ENCODE data around the gene PSMG4.

PSMG4 gene

DNA sequence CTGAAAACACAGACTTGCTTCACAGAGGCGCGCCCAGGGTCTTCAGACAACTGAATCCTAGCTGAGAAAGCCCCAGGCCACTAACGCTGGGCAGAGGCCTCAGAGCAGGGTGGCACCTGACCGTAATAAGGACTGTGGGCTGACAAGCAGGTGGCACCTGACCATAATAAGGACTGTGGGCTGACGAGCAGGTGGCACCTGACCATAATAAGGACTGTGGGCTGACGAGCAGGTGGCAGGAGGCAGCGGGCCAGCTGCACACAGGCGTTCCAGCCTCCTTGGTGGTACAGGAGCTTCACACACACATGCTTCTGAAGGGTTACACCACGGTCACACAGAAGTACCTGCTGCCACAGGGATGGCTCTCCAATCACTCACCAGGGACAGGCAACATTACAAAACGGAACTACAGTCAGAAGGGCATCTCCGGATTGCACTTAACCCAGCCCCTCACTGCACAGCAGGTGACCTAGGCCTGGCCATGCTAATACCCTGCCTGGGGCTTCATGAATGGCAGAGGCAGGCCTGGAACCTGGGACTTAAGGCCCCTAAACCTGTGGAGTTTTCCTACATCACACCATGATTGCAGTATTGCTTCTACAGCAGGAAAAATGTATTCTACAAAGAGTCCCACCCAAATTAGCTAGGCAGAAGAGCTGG is 50.8 kb downstream of the PSMG4 start:
- DNase-seq (ENCODE audit: low read depth), result no peak

DNA sequence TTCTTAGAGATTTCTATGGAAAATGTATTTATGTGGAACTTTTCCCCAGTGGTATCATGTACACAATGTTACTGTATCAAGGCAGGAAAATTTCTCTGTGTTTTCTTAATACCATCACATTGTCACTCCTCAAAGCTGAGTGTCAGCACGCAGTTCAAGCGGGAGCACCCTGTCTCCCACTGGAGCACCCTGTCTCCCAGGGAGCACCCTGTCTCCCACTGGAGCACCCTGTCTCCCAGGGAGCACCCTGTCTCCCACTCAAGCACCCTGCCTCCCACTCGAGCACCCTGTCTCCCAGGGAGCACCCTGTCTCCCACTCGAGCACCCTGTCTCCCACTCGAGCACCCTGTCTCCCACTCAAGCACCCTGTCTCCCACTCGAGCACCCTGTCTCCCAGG is 51.3 kb downstream of the PSMG4 start:
- no peak for DNase-seq (ENCODE audit: low read depth)

DNA sequence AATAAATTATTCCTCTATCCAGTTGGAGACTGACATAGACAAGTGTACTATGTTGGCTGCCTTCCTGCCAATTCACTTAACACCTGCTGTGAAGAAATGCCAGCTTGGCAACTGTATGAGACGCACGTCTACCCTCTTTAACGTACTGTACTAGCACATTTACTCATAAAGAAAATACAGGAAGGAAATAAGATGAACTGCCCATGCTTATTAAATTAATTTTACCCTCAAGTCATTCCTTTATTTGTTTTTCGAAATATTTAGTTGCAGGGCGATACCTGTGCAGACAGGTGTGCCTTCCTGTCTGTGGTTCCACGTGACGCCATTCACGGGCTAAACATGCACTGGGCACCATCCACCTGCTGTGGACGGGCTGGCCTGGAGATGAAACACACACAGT is 52.0 kb downstream of the PSMG4 start:
- no peak for DNase-seq (ENCODE audit: low read depth)

DNA sequence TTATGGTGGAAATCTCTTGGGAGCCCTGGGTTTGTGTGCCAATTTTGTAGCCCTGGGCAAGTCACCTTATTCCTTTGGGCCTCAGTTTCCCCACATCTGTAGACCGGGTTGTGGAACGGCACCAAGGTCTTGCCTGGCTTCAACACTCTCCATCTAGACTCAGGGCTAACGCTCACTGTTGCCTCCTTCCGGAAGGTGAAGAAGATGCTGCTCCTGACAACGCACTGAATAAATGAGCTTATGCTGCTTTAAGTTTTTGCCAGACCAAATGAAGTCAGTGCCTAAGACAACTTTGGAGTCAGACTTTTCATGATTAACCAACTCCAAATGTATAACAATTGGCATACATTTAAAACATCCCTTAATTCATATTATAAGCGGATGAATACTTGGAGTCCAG is 53.1 kb downstream of the PSMG4 start:
- no peak for DNase-seq (ENCODE audit: low read depth)

DNA sequence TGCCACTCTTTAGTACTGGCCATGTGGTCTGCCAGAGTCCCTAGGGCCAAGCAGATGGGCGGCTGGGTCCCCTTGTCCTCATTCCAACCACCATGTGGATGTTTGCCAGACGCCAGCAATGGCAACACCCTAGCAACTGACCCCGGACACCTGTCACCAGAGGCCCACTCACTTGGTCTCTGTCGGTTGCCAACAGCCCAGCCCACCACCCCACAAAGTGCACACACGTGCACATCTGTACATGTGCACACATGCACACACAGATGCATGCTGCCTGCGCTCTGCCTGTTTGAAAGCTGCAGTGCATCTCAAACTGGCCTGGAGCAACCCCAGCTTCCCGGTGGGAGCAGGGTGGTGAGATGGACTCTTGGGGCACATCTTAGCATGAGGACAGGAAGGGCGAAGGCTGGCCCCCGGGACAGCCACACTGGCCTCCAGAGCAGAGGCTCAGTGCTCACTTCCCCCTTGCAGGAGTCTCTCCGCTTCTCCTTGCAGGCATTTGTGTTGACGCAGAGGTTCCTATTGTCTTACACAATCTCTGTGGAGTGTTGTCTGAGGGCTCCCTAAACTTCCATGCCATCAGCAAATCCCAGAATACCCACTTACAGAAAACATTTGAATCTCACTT is 54.0 kb downstream of the PSMG4 start:
- no peak for DNase-seq (ENCODE audit: low read depth)

DNA sequence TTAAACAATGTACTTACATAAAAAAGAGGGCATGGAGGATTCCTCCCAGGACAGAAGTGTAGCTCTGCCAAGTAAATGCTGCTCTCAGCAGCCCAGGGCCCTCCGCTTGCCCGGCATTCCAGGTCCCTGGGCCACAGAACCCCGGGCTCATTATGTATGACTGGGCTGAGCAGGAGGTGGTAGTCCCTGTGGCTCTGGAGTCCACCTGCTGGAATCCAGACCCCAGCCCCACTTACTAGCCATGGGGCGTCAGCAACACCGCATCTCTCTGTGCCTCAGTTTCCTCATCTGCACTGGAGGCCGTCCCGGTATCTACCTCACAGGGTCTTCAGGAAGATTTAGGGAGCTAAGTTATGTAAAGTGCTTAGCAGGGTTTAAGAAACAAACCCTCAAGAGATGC is 55.4 kb downstream of the PSMG4 start:
- DNase-seq (ENCODE audit: low read depth), result no peak

DNA sequence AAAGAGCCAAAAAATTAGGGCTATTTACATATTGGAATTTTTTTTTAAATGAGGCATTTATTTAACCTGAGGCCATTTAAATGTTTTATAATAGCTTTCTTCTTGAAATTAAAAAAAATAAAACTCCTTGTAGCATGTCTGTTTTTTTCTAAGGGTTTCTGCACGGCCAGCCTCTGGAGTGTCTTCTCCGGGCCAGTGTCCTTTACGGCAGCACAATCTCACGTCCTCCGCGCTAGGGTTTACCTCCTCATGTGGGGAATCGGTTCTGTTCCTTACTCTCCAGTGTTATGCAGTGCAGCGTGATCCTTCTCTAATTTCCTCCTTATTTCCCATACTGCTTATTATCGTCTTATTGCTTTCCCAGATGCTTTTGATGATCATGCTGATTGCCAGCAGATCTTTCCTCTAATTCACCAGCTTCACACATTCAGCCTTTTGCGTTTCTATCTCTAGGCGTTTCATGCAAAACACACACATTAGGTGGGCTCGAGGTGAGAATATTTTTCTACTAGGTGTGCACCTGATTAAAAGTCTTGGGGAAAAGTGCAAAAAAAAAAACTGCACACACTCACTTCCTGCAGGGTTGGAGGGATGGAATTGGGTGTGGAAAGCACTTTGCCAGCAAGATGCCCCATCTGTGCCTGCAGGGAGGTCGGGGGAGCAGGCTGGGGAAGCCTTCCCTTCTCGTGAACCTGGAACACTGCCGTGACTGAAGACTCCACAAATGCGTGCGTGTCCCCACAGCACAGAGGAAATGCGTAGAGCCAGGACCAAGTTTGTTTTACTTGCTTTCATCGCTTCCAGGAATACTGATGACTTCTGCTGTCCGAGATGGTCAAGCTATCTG is 56.1 kb downstream of the PSMG4 start:
- DNase-seq (ENCODE audit: low read depth), result no peak

DNA sequence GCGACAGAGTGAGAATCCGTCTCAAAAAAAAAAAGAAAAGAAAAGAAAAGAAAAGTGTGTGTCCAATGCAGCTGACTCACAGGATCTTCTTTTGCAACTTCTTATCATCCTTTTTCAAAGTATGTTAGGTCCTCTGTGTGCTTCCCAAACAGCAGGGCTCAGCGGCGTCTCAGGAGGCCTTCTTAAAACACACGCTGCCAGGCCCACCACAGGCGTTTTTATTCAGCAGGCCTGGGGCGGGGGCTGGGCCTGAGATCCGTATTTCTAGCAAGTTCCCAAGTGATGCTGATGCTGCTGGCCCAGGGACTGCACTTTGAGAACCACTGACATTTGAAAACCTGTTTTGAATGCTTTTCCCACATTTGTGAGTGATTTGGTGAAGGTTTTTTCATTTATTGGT is 57.1 kb downstream of the PSMG4 start:
- DNase-seq (ENCODE audit: low read depth), result no peak

DNA sequence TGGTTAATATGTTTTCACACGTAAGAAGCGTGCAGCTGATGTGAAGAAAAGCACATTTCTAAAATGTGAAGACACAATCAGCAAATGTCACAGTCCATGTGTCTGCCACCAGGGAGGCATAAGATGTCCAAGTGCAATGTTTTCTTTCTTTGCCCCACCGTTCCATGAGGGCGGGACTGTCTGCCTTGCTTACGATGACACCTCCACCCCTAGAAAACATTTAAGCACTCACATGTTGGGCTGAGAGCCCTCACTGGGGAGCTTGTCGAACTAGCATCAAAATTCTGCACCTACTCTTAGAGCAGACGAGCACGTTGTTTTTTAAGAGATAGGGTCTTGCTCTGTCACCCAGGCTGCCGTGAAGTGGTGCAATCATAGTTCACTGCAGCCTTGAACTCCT is 57.6 kb downstream of the PSMG4 start:
- DNase-seq (ENCODE audit: low read depth), result no peak

DNA sequence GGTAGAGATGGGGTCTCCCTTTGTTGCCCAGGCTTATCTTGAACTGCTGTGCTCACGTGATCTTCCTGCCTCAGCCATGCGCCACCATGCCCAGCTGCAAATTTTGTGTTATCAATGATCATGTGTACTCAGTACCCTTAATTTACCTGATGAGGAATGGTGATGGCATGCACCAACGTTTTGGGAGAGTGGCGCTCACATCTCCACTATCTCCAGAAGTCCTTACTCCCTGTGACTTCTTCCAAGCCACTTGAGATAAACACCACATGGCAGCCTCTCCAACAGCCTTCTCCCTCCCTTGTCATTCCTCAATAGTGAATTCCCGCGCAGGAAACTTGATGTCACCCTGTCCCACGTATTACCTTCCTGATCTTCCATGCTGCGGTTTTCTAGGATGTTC is 58.1 kb downstream of the PSMG4 start:
- DNase-seq (ENCODE audit: low read depth), result no peak

Measured in activated T-helper 9 cell treated with anti-CD3 and anti-CD28 coated beads, Interleukin-2, amount 50 U/mL, for 16 hours (primary cell).